Hepatocyte (in vitro differentiated cells): ENCODE measurements around the gene PSPN. TPM values are rescaled to one million over a fixed set of nuclear protein-coding genes. Genes with fewer than 3 reads are reported as not detected.
"Not testable (repeated sequence)": the region's sequence is repeated elsewhere in the genome, so short reads cannot be mapped to it uniquely, and the experiment has no call there.

Source experiments
- DNase-seq: peaks from one replicate; pipeline ENCODE4 v3.0.0-alpha.2; 2016; ENCODE audit warnings: low spot score
- H2AFZ ChIP-seq: fragments of 200-600 bp; sonication (generic); 2 replicates; pipeline ENCODE4 v1.6.0; 2016; ENCODE audit warnings: antibody characterized with exemption, mild to moderate bottlenecking
- H3K27ac ChIP-seq: fragments of 200-600 bp; sonication (generic); 2 replicates; pipeline ENCODE4 v1.5.1; 2016; ENCODE audit warnings: mild to moderate bottlenecking
- H3K27me3 ChIP-seq: fragments of 200-600 bp; sonication (generic); 2 replicates; pipeline ENCODE4 v1.6.1; 2016
- H3K36me3 ChIP-seq: fragments of 200-600 bp; sonication (generic); replicated peaks from 2 replicates; pipeline ENCODE4 v1.5.1; 2016; ENCODE audit warnings: low read depth; ENCODE audit not compliant: insufficient read depth
- H3K4me1 ChIP-seq: fragments of 200-600 bp; sonication (generic); 2 replicates; pipeline ENCODE4 v1.5.1; 2016; ENCODE audit warnings: mild to moderate bottlenecking, moderate library complexity; ENCODE audit not compliant: insufficient read depth
- H3K4me2 ChIP-seq: fragments of 200-600 bp; sonication (generic); 2 replicates; pipeline ENCODE4 v1.6.0; 2016
- H3K4me3 ChIP-seq: fragments of 200-600 bp; sonication (generic); 2 replicates; pipeline ENCODE4 v1.5.1; 2016; ENCODE audit warnings: mild to moderate bottlenecking
- H3K79me2 ChIP-seq: fragments of 200-600 bp; sonication (generic); 2 replicates; pipeline ENCODE4 v1.6.0; 2017; ENCODE audit warnings: mild to moderate bottlenecking
- H3K9me2 ChIP-seq: fragments of 200-600 bp; sonication (generic); replicated peaks from 2 replicates; pipeline ENCODE4 v1.6.0; 2017; ENCODE audit warnings: mild to moderate bottlenecking; ENCODE audit not compliant: insufficient read depth
- H3K9me3 ChIP-seq: fragments of 200-600 bp; sonication (generic); 2 replicates; pipeline ENCODE4 v1.5.1; 2016; ENCODE audit warnings: low read depth, mild to moderate bottlenecking
- H4K20me1 ChIP-seq: fragments of 200-600 bp; sonication (generic); 2 replicates; pipeline ENCODE4 v1.6.0; 2016; ENCODE audit warnings: mild to moderate bottlenecking; ENCODE audit not compliant: insufficient read depth, poor library complexity, severe bottlenecking
- CTCF ChIP-seq: fragments of 200-600 bp; sonication (generic); IDR thresholded peaks from 2 replicates; pipeline ENCODE4 v1.5.1; 2016; ENCODE audit warnings: antibody characterized with exemption, mild to moderate bottlenecking; ENCODE audit not compliant: poor library complexity
- EZH2 ChIP-seq: fragments of 200-600 bp; sonication (generic); IDR thresholded peaks from 2 replicates; pipeline ENCODE4 v1.6.1; 2016; ENCODE audit warnings: antibody characterized with exemption, mild to moderate bottlenecking, borderline replicate concordance
- EZH2phosphoT487 ChIP-seq: fragments of 200-600 bp; sonication (generic); IDR thresholded peaks from one replicate; pipeline ENCODE4 v1.6.1; 2018; ENCODE audit warnings: antibody characterized with exemption, mild to moderate bottlenecking, low read depth, moderate library complexity; ENCODE audit not compliant: unreplicated experiment, severe bottlenecking
- WGBS: methylation state at CpG from one replicate; pipeline ENCODE4 v1.1.6; 2016; ENCODE audit warnings: low lambda C conversion rate; ENCODE audit errors: missing lambda C conversion rate; 5-methylcytosine and 5-hydroxymethylcytosine counted together
- polyA plus RNA-seq: library from polyadenylated mRNA; unstranded; fragments of >200 nt; fragmentation: Nextera tagmentation; extraction: Ambion mirVana; gene quantifications from 2 replicates; pipeline ENCODE4 v1.2.1, GENCODE V29; 2016
- total RNA-seq: library from RNA; depleted of rRNA; stranded (reverse); fragments of >200 nt; gene quantifications from 2 replicates; pipeline ENCODE4 v1.2.3, GENCODE V29; 2014

The PSPN gene
- total and polyA plus RNA-seq, 2 experiments from 2014 or later = 2.7 TPM

GRCh38 chr19:6362027-6362350 lies 13.7 kb downstream of the PSPN start:
- no peaks in the 10 kb centered on the region for H3K9me3 ChIP-seq
- H2AFZ ChIP-seq = peak overlapping the region; percentile 74

GRCh38 chr19:6360857-6361216 lies 14.9 kb downstream of the PSPN start:
- not testable (repeated sequence) for H3K4me1 ChIP-seq, H2AFZ ChIP-seq, DNase-seq, H3K4me3 ChIP-seq, H3K36me3 ChIP-seq, H3K9me3 ChIP-seq, H3K9me2 ChIP-seq, H4K20me1 ChIP-seq, H3K27me3 ChIP-seq
- Histone ChIP-seq H3K79me2 (peaks cover 13% of the 10 kb centered on the region), H3K27ac (peak overlapping the region; percentile 49), H3K4me2 (peak overlapping the region; percentile 48)
- 98% methylated on average over 10 of the region's 10 CpGs for WGBS

More at GRCh38 chr19:6362027-6362350, 13.7 kb downstream of the PSPN start:
- Histone ChIP-seq H3K4me3 (peak overlapping the region; percentile 75), H3K27ac (peak overlapping the region; percentile 60), H3K79me2 (peaks cover 13% of the 10 kb centered on the region), H3K27me3 (no peaks in the 10 kb centered on the region), H3K4me1 (peaks cover 6% of the 10 kb centered on the region), H3K36me3 (no peaks in the 10 kb centered on the region), H3K9me2 (no peaks in the 10 kb centered on the region), H4K20me1 (no peaks in the 10 kb centered on the region), H3K4me2 (peak overlapping the region; percentile 92)
- no peak for DNase-seq
- TF ChIP-seq EZH2 = no peak
- TF ChIP-seq CTCF = no peak
- no peak for TF ChIP-seq EZH2phosphoT487
- 0% methylated on average over 1 of the region's 7 CpGs for WGBS

- DNase-seq, H3K9me3 ChIP-seq, H2AFZ ChIP-seq, H3K4me3 ChIP-seq, H3K27ac ChIP-seq, H3K9me2 ChIP-seq, H3K4me1 ChIP-seq, H3K36me3 ChIP-seq, H3K4me2 ChIP-seq, H4K20me1 ChIP-seq, H3K27me3 ChIP-seq: not testable (repeated sequence)
- 98% methylated on average over 12 of the region's 12 CpGs for WGBS
- peaks cover 13% of the 10 kb centered on the region for H3K79me2 ChIP-seq
Observed at GRCh38 chr19:6360445-6360844, 15.3 kb downstream of the PSPN start.

GRCh38 chr19:6359568-6360341 lies 16.0 kb downstream of the PSPN start:
- peaks cover 6% of the 10 kb centered on the region for H3K4me1 ChIP-seq
- H3K27ac ChIP-seq = no peak overlapping the region
- no peak overlapping the region for H3K4me2 ChIP-seq
- H3K27me3 ChIP-seq = no peaks in the 10 kb centered on the region
- H4K20me1 ChIP-seq = no peaks in the 10 kb centered on the region
- no peaks in the 10 kb centered on the region for H3K36me3 ChIP-seq
- WGBS = 87% methylated on average over 5 of the region's 5 CpGs
- H3K9me3 ChIP-seq = no peaks in the 10 kb centered on the region
- no peak for DNase-seq
- no peaks in the 10 kb centered on the region for H3K9me2 ChIP-seq
- TF ChIP-seq EZH2phosphoT487 = no peak
- TF ChIP-seq CTCF = no peak
- no peak for TF ChIP-seq EZH2
- no peak overlapping the region for H3K4me3 ChIP-seq
- no peak overlapping the region for H2AFZ ChIP-seq
- peaks cover 13% of the 10 kb centered on the region for H3K79me2 ChIP-seq
